Measurements from ENCODE around the gene PFDN4.

- no peak for TF ChIP-seq EZH2 (IDR thresholded peaks at IDR 0.05; ENCODE audit: borderline replicate concordance, low read depth, low read length, severe bottlenecking)
- no peak for TF ChIP-seq CTCF (IDR thresholded peaks at IDR 0.05; ENCODE audit: borderline replicate concordance, extremely low read depth, low read length, poor library complexity, severe bottlenecking)
Measured at GRCh38 chr20:54218470-54218869, 10.6 kb downstream of the PFDN4 start.
